Measurements from ENCODE around the gene SCN1B. TPM values are rescaled to one million over a fixed set of nuclear protein-coding genes. Genes with fewer than 3 reads are reported as not detected.
"Not testable (repeated sequence)": the region's sequence is repeated elsewhere in the genome, so short reads cannot be mapped to it uniquely, and the experiment has no call there.

Gene SCN1B
- polyA plus RNA-seq, 4 donors: 0.72 to 1.4 (median 1.2) TPM

- DNase-seq (ENCODE audit: low read depth in 4 of 4, low spot score in 3 of 4): no peak
Measured at GRCh38 chr19:35034588-35035382, 4.5 kb downstream of the SCN1B start.

- no peak for DNase-seq (ENCODE audit: low read depth in 4 of 4, low spot score in 3 of 4)
Measured at GRCh38 chr19:35037716-35038622, 7.7 kb downstream of the SCN1B start.

- no peak for DNase-seq (ENCODE audit: low read depth in 4 of 4, low spot score in 3 of 4)
Measured at GRCh38 chr19:35038623-35039512, 8.6 kb downstream of the SCN1B start.

GRCh38 chr19:35039881-35040825 is 9.9 kb downstream of the SCN1B start:
- no peak for DNase-seq (ENCODE audit: low read depth in 4 of 4, low spot score in 3 of 4)

GRCh38 chr19:35040826-35041547 is 10.7 kb downstream of the SCN1B start:
- no peak for DNase-seq (ENCODE audit: low read depth in 4 of 4, low spot score in 3 of 4)

GRCh38 chr19:35041548-35042055 is 11.3 kb downstream of the SCN1B start, which contains the start of gene HPN:
HPN (plus strand) TSS chr19:35041721; CDS start chr19:35042507, 786 bp downstream.
- DNase-seq (ENCODE audit: low read depth in 4 of 4, low spot score in 3 of 4): no peak

GRCh38 chr19:35042056-35042730 is 11.9 kb downstream of the SCN1B start:
- DNase-seq (ENCODE audit: low read depth in 4 of 4, low spot score in 3 of 4): peak in 1 of 4 donors; percentile 44

- DNase-seq (ENCODE audit: low read depth in 4 of 4, low spot score in 3 of 4): no peak
Measured at GRCh38 chr19:35042954-35043604, 12.8 kb downstream of the SCN1B start.

- no peak for DNase-seq (ENCODE audit: low read depth in 4 of 4, low spot score in 3 of 4)
Measured at GRCh38 chr19:35043906-35044305, 13.6 kb downstream of the SCN1B start.

- no peak for DNase-seq (ENCODE audit: low read depth in 4 of 4, low spot score in 3 of 4)
Measured at GRCh38 chr19:35044317-35045117, 14.2 kb downstream of the SCN1B start.

GRCh38 chr19:35045667-35046300 is 15.5 kb downstream of the SCN1B start:
- no peak for DNase-seq (ENCODE audit: low read depth in 4 of 4, low spot score in 3 of 4)

GRCh38 chr19:35046461-35046860 is 16.2 kb downstream of the SCN1B start:
- no peak for DNase-seq (ENCODE audit: low read depth in 4 of 4, low spot score in 3 of 4)

- DNase-seq (ENCODE audit: low read depth in 4 of 4, low spot score in 3 of 4): no peak
Measured at GRCh38 chr19:35048911-35049411, 18.7 kb downstream of the SCN1B start.

GRCh38 chr19:35049456-35049855 is 19.2 kb downstream of the SCN1B start:
- no peak for DNase-seq (ENCODE audit: low read depth in 4 of 4, low spot score in 3 of 4)

- not testable (repeated sequence) for DNase-seq (ENCODE audit: low read depth in 4 of 4, low spot score in 3 of 4)
Measured at GRCh38 chr19:35050662-35051061, 20.4 kb downstream of the SCN1B start.

GRCh38 chr19:35051268-35051667 is 21.0 kb downstream of the SCN1B start:
- DNase-seq (ENCODE audit: low read depth in 4 of 4, low spot score in 3 of 4): not testable (repeated sequence)

All from right renal pelvis (tissue), 4 donors.